GM21528 (cell line): ENCODE results near the gene LRRC71.

Source experiments
- ATAC-seq: cut with Tn5 transposase; IDR thresholded peaks from one replicate; pipeline ENCODE4 v1.9.1; 2021; ENCODE audit warnings: mild to moderate bottlenecking, moderate library complexity; ENCODE audit not compliant: unreplicated experiment, low FRiP score

The LRRC71 gene

DNA sequence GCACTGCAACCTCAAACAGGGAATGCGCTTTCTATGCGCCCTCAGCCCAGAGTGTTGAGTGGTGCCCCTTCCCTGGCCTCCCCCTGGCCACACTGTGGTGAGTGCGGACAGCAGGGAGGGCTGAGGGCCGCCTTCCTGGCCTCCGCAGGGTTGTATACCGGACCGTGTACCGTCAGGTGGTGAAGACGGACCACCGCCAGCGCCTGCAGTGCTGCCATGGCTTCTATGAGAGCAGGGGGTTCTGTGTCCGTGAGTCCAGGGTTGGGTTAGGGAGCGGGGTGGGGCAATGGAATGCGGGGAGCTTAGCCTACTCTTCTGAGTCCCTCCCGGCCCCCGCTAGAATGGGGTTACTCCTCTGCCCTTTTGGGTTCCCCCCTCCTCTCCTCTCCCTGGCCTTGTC is 15.3 kb upstream of the LRRC71 start:
- no peak for ATAC-seq

DNA sequence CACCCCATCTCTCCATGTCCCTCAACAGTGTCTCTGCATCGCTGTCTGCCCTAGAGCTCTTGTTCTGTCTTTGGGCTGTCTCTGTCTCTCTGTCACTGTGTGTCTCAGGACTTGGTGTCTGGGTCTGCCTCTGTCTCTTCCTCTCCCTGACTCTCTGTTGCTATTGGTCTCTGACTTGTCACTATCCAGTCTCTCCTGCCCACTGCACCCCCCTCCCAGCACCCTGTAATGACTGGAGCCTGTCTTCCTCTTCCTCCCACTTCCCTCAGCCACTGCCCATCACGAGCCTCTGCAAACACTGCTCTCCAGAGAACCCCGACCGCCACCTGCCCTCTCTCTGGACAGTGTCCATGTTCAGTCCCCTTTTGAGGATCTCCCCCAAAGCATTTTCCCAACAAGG is 14.8 kb upstream of the LRRC71 start:
- ATAC-seq: no peak

DNA sequence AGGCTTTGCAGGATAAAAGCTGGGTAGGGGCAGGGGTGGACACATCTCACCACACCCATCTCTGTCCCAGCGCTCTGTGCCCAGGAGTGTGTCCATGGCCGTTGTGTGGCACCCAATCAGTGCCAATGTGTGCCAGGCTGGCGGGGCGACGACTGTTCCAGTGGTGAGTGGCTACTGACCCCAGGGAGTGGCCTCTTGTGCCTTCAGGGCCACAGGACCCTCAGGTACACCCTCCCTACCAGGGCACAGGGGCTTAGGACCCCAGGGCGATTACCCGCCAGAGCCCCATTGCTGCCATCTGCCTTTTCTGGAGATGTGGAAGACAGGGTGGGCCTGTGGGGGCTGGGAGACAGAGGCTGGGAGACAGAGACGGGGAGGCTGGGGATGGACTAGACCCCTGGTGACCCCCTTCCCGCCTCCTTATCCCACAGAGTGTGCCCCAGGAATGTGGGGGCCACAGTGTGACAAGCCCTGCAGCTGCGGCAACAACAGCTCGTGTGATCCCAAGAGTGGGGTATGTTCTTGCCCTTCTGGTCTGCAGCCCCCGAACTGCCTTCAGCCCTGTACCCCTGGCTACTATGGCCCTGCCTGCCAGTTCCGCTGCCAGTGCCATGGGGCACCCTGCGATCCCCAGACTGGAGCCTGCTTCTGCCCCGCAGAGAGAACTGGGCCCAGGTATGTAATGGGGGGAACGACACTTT is 14.1 kb upstream of the LRRC71 start:
- ATAC-seq: no peak

GRCh38 chr1:156908541-156908940 is 11.9 kb upstream of the LRRC71 start:
- ATAC-seq: no peak

DNA sequence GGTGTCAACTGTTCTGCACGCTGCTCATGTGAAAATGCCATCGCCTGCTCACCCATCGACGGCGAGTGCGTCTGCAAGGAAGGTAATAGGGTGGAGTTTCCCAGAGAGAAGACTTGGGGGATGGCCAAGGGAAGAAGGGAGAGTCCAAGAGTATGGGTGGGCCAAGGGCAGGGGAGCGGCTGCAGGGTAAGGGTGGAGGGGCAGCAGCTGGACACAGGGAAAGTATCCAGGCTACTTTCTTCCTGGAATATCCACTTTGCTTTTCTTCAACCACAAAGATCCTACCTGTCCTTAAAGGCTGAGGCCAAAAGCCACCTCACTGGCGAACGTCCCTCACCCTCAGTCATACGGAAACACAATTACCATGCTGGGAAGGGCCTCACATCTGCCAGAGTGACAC is 11.5 kb upstream of the LRRC71 start:
- ATAC-seq: no peak

DNA sequence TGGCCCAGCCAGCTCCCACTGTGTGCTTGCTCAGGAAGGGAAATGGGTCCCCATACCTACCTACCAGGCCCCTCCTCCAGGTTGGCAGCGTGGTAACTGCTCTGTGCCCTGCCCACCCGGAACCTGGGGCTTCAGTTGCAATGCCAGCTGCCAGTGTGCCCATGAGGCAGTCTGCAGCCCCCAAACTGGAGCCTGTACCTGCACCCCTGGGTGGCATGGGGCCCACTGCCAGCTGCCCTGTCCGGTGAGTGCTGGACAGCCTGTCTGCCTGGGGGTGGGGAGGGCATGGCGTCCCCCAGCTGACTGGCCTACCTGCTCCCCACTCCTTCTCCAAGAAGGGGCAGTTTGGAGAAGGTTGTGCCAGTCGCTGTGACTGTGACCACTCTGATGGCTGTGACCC is 10.8 kb upstream of the LRRC71 start:
- no peak for ATAC-seq

GRCh38 chr1:156910309-156910782 is 10.1 kb upstream of the LRRC71 start:
- ATAC-seq: no peak

GRCh38 chr1:156911577-156912298 is 8.7 kb upstream of the LRRC71 start:
- no peak for ATAC-seq

- ATAC-seq: no peak
Observed at GRCh38 chr1:156912310-156912709, 8.1 kb upstream of the LRRC71 start.

- no peak for ATAC-seq
Observed at GRCh38 chr1:156912861-156913808, 7.3 kb upstream of the LRRC71 start.

DNA sequence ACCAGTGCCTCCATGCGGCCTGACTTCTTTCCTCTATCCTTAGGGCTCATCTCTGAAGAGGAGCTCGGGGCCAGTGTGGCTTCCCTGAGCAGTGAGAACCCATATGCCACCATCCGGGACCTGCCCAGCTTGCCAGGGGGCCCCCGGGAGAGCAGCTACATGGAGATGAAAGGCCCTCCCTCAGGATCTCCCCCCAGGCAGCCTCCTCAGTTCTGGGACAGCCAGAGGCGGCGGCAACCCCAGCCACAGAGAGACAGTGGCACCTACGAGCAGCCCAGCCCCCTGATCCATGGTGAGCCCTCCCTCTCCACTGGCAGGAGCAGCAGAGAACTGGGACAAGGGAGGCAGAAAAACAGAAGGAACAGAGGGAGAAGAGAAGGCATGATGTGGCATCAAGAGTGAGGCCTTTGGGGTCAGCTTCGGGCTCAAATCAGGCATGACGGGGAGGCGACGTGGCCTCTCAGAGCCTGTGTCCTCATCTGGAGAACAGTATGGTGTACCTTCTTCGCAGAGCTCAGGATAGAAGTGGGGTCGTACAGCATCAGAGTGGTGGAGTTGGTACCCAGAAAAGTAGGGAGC is 6.5 kb upstream of the LRRC71 start:
- no peak for ATAC-seq

GRCh38 chr1:156914440-156914856 is 6.0 kb upstream of the LRRC71 start:
- ATAC-seq: no peak

DNA sequence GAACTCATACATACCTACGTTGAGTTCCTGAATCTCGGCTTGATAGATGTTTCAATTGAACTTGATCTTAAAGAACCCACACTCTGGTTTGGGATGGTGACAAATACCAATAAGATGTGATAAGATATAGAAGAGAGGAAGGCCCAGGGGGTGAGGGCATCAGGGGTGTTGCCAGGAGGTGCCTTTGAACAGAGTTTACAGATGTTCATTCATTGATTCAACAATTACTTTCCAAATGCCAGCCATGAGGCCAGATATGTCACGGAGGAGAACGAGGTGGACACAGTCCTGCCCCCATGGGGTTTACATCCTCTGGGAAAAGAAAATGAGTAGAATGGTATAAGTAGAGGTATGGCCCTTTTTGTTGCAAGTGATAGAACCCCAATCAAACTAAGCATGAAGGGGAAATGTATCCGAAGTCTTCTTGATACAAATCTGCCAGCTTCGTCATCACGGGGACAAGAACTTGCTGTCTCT is 659 bp downstream of the LRRC71 start:
- ATAC-seq: no peak

- ATAC-seq: no peak
Observed at GRCh38 chr1:156922986-156923669, 2.7 kb downstream of the LRRC71 start.

DNA sequence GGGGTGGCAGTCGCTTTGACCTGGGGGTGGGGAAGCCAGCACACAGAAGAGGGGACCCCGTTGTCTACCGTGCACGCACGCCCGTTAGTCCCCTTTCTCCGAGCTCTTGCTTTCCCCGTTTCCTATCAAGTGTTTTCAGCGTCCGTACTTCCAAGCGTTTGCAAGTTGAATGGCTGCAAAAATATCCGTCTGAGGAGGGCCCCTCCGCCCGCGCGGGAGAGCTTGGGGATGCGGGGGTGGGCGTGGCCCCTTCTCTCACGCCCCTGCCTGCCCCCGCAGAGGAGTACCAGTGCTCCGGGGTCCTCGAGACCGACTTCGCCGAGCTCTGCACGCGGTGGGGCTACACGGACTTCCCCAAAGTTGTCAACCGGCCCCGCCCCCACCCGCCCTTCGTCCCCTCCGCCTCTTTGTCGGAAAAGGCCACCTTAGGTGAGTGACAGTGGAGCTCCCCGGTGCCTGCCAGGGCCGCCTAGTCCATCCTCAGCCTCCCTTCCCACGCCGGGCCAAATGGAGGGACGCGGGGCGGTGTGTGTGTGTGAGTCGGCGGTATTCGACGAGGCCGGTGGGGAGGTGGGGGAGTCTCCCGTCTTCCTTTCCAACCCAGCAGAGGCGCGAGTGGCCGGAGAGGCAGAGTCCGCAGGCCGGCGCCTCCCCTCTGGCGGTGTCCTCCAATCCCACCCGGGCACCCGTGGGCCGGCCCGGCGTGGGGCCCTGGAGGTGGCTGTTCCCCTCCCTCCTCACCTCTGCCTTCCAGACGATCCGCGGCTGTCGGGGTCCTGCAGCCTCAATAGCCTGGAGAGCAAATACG is 3.4 kb downstream of the LRRC71 start:
- no peak for ATAC-seq

DNA sequence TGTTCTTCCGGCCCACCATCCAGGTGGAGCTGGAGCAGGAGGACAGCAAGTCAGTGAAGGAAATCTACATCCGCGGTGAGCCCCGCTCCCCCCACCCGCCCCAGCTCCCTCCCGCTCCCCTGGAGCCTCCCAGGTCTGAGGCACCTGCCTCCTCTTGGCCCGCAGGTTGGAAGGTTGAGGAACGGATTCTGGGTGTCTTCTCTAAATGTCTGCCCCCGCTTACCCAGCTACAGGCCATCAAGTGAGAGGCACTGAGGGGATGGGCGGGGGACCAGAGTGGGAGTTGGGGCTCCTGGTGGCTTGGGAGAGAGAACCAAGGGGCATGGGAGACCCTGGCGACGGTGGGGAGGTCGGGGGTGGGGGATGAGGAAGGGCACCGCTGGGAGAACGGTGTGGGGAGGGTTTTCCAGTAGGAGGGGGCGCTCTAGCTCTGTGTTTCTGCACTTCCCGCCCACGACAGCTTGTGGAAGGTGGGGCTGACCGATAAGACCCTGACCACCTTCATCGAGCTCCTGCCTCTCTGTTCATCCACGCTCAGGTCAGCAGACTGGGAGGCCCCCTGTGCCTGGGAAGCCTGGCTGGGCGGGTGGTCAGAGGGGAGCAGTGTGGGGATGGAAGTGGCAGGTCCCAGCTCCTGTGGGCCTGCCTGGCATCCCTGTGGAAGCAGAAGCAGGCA is 4.2 kb downstream of the LRRC71 start:
- no peak for ATAC-seq

GRCh38 chr1:156925154-156926010 is 5.0 kb downstream of the LRRC71 start:
- no peak for ATAC-seq

GRCh38 chr1:156926175-156926574 is 5.7 kb downstream of the LRRC71 start:
- no peak for ATAC-seq
